G401 (cell line): ENCODE data around the gene APOL4. TPM values are rescaled to one million over a fixed set of nuclear protein-coding genes. Genes with fewer than 3 reads are reported as not detected.
A peak's percentile ranks its signal among the peaks of the same experiment; 100 is the strongest.
"Not testable (repeated sequence)": the region's sequence is repeated elsewhere in the genome, so short reads cannot be mapped to it uniquely, and the experiment has no call there.

Source experiments
- DNase-seq: peaks from one replicate; pipeline ENCODE4 v3.0.0-alpha.2; 2015; ENCODE audit warnings: low spot score
- in situ Hi-C: cut with HindIII; loops from 2 replicates; pipeline ENCODE4 v1.10.0; 2016; ENCODE audit warnings: low sequenced_read_pairs, mixed read lengths
- total RNA-seq: library from RNA; depleted of rRNA; stranded (reverse); fragments of >200 nt; shearing (Covaris generic); gene quantifications from 2 replicates; pipeline ENCODE4 v1.2.3, GENCODE V29; 2014

The APOL4 gene
- total RNA-seq, 1 experiment from 2014 or later, result not detected

GRCh38 chr22:36211237-36211861 lies 9.7 kb upstream of the APOL4 start:
- DNase-seq, result peak; percentile 31

GRCh38 chr22:36210224-36210623 lies 8.6 kb upstream of the APOL4 start:
- in situ Hi-C loops, result no loop called here

More at GRCh38 chr22:36211237-36211861, 9.7 kb upstream of the APOL4 start:
- in situ Hi-C loops, result no loop called here

DNA sequence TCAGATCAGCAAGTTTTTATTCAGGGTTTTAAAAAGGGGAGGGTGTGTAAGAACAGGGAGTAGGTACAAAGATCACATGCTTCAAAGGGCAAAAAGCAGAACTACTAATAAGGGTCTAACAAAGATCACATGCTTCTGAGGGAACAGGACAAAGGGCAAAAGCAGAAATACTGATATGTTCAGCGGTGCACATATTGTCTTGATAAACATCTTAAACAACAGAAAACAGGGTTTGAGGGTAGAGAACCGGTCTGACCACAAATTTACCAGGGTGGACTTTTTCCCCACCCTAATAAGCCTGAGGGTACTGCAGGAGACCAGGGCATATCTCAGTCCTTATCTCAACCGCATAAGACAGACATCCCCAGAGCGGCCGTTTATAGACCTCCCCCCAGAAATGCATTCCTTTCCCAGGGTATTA lies 7.9 kb upstream of the APOL4 start:
- in situ Hi-C loops, DNase-seq: not testable (repeated sequence)

More at GRCh38 chr22:36210224-36210623, 8.6 kb upstream of the APOL4 start:
- DNase-seq, result no peak

- no peak for DNase-seq
- in situ Hi-C loops, result no loop called here
Measured at GRCh38 chr22:36208914-36209313, 7.3 kb upstream of the APOL4 start.

DNA sequence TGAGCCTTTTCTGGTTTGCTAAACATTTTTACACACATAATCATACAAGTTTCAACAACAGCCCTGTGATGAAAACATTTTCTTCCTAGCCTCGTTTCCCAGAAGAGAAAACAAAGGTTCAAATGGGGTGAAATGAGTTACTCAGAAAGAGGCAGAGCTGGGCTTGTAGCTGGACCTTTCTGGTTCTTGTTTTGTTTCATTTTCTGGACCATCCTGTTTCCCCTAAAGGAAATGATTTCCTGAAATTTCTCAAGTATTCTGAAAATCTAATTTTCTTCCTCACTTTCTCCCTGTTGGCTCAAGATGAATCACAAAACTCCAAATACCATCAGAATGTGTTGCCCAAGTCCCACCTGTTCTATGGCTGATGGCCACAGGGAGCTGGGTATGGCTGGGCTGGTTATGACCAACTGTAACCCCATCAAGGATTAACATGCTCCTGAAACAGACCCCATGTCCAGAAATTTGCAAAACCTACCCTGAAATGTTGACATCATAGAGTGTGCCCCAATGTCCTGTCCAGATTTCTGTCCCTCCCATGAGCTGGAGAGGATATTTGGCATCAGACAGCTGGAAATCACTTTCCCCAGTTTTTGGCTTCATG lies 6.7 kb upstream of the APOL4 start:
- DNase-seq, result no peak
- in situ Hi-C loops, result no loop called here

GRCh38 chr22:36206255-36206654 lies 4.6 kb upstream of the APOL4 start:
- no peak for DNase-seq

DNA sequence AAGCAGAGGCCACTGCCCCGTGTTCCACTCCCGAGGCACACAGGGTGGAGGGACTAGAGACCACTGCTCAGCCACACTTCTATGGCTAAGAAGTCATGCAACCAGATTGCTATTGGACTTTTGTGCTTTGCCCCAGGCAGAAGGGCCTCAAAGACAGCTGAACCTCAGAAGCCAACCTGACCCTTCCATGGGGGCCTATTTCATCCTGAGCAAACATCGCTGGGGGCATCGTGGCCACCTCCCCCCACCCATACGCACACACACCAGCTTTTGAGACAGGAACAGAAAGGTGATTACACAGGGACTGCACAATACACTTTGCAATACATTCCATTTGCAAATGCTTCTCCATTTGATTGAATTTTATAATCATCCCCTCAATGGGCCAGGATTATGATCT lies 4.0 kb upstream of the APOL4 start:
- in situ Hi-C loops, DNase-seq: not testable (repeated sequence)

More at GRCh38 chr22:36206255-36206654, 4.6 kb upstream of the APOL4 start:
- in situ Hi-C loops, result no loop called here

- no peak for DNase-seq
- in situ Hi-C loops, result no loop called here
Measured at GRCh38 chr22:36204632-36205015, 3.0 kb upstream of the APOL4 start.

- in situ Hi-C loops, result no loop called here
- DNase-seq, result no peak
Measured at GRCh38 chr22:36204001-36204631, 2.5 kb upstream of the APOL4 start.

DNA sequence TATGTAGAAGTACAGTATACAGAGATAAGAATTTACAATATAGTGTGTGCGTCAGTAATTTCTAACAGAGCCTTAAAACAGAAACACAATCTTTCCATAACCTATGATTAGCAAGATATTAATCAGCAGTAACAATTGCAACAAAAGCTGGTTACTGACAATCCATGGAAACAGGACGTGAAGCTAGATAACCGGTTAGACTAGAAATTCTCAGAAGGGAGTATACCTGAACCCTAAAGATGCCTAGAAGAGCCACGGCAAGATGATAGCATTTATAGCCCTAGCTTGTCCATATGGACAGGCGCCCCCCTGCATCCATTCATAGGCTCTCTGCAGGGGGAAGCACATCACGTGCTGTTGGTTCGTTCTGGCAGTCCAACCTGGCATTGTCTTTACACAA lies 1.8 kb upstream of the APOL4 start:
- DNase-seq, result peak; percentile 18
- in situ Hi-C loops, result not testable (repeated sequence)

DNA sequence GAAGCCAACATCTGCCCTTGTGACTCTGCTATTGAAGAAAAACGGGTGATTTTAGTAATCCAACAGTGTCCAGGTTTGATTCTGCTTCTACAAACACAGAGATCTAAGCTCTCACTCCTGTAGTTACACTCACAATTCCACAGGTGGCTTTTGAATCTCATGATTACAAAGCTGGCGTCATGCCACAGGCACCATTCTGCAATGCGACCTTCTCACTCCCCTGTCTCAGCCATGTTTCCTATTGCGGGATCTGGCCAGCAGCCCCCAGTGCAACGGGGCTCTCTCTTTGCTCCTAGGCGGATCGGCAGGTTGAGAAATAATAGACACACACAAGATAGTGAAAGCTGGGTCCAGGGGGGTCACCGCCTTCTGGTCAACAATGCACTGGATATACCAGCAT lies 1.3 kb upstream of the APOL4 start:
- in situ Hi-C loops, result not testable (repeated sequence)

DNA sequence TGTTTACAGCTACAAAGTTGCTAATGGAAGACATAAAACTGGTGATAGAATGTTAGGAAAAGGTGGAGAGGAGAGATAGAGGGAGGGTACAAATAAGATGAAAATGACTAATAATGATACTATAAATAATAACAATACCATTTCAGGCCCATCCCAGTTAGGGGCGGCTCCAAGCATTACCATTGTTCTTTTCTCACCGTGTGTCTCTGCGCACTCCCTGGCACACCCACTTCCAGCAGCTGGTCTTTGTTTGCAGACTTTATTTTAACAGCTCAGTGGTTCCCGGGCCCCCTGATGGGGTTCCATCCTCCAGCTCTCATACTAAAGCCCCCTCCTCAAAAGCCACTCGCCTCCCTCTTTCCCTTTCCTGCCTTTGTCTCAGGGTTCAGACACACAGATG lies 584 bp downstream of the APOL4 start:
- in situ Hi-C loops, DNase-seq: not testable (repeated sequence)

More for the DNA sequence above, 1.3 kb upstream of the APOL4 start:
- not testable (repeated sequence) for DNase-seq

- no peak for DNase-seq
- in situ Hi-C loops, result no loop called here
Measured at GRCh38 chr22:36199001-36199551, 2.5 kb downstream of the APOL4 start.

DNA sequence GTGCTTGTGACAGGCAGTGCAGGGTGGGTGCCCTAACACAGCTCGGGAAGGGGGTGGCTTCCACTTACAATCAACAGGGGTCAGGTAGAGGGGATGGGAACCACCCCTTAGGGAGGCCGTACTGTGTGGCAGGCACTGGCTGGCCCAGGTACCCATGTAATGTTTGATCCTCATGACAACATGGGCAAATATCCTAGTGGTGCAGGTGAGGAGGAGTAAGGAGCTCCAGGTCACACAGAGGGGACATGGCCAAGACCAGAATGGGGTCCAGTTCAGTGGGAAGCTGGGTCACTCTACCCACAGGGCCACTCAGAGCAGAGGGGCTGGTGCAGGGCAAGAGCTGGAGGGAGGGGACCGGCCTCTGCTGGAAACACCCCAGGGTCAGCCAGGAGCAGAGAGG lies 3.1 kb downstream of the APOL4 start:
- in situ Hi-C loops, result no loop called here
- DNase-seq, result no peak

DNA sequence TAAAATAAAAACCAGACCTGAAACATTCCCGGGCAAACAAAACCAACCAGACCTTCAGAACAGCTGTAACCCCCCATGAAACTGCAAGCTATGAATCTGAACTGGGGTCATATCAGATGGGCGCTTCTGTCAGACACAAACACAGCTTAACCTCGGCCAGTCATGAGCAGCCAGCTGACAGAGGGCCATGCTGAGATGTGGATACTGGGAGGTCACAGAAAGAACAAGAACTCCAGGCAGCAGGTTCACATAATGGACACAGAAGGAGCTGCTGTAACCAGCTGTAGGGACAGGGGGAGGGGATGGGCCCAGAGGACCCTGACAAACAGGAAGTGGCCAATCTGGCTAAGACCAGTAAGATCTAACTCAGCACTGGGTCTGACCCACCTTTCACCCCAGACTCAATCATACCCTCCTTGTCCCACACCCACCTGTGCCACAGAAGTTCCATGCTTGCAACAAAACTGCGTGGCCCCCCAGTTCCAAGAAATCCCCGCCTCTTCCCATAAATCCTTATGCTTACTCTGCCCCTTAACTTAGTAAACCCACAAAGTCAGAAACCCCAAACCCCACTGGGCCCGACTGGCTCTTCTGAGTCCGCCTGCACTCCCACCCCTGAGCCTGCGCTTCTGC lies 4.0 kb downstream of the APOL4 start:
- in situ Hi-C loops, result no loop called here
- no peak for DNase-seq

DNA sequence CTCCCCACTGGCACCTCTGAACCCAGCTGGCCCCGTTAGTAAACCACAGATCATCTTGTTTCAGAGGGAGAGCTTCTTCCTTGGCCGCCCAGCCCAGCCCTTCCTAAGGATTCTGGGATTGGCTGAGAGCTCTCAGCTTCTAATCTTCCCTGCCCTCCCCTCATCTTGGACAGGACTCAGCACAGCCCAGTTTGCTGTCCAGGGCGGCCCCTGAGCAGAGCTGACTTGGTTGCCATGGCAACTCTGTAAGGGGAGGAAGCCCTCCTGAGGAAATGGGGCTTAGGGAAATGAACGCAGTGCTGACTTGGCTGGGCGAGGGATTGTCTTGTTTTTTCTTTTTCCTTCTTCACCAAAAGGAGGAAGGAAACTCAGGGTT lies 4.6 kb downstream of the APOL4 start:
- in situ Hi-C loops, result no loop called here
- peak; percentile 69 for DNase-seq

DNA sequence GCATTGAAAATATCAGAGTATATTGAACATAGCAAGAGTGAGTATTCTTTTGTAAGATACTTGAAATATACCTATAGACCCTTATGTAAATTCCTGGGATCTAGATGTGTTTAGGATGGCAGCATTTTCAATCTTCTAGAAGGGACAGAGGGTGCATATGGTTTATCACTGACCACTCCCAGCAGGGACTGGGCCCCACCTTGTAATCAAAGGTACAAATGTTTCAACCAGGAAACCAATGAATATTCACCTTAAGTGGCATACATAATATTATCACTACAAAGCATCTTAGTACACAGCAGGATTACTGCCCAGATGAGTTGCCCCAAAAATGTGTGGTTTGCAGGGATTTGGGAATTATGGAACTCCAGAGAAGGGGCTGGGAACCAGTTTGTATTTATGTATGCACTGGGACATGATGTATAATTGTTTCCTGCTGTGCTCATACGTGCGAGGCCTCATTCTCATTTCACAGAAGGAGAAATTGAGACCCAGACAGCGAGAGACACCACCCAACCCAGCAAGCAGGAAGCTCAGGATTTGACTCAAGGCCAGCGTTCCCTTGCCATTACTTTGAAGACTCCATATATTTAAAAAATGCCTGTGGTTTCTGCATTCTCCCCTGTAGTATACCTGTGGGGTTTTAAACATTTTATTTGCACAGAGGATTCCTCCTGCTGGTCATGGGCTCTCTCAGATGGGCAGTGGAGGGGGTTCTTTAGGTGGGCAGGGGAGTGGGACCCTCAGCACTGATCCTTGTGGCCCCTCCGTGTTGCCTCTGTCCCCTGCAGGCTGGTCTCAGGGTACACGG lies 5.2 kb downstream of the APOL4 start:
- no peak for DNase-seq
- in situ Hi-C loops, result no loop called here

DNA sequence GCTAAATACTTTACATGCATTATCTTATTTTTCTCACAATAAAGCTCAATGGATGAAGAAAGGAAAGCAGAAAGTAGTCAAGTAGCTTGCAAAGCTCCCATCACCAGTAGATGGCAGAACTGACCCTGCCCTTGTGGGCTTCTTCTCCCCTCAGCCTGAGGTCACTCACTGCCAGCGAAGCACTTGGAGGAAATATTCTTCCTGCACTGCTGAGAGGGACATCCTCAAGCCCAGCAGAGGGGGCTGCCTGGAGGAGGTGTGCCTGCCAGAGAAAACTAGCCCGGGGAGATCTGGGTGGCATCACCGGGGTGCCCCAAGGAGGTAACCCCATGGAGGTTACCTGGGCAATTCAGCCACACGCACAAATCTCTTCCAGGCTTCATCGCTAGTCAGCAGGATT lies 6.6 kb downstream of the APOL4 start:
- DNase-seq, result peak; percentile 82
- in situ Hi-C loops, result no loop called here

DNA sequence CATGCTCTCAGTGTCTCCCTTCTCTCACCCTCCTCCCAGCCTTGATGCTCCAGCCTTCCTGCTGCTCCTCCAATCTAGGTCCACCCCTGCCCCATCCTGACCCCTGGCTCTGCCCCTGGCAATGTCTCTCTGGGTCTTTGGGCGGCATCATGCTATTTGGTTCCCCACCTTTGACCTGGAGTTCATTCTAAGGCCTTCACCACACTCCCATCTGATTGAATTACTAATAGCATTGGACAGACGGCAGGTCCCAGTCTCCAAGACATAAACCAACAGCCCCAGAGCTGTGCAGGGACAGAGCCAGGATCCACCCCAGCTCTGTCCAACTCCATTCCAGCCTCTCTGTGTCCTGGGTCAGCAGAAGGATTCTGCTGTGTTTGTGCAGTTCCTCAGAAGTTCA lies 7.2 kb downstream of the APOL4 start:
- DNase-seq, result no peak
- in situ Hi-C loops, result no loop called here
